GM21737 (cell line): ENCODE data around the gene CCDC185.

ENCODE experiments used
- ATAC-seq: cut with Tn5 transposase; IDR thresholded peaks from one replicate; pipeline ENCODE4 v1.9.1; 2021; ENCODE audit warnings: mild to moderate bottlenecking, moderate library complexity; ENCODE audit not compliant: unreplicated experiment

CCDC185 gene

GRCh38 chr1:223393275-223394214 is at the start of gene CCDC185:
Gene CCDC185 (plus strand): TSS chr1:223393415. CDS start chr1:223393476, 61 bp downstream.
- ATAC-seq = no peak

- ATAC-seq = no peak
These were observed 49.5 kb upstream of the CCDC185 start for GRCh38 chr1:223343692-223344091.

GRCh38 chr1:223344491-223344890 is 48.7 kb upstream of the CCDC185 start:
- no peak for ATAC-seq

GRCh38 chr1:223345720-223346119 is 47.5 kb upstream of the CCDC185 start:
- ATAC-seq = no peak

GRCh38 chr1:223346311-223346710 is 46.9 kb upstream of the CCDC185 start:
- ATAC-seq = no peak

- no peak for ATAC-seq
These were observed 45.6 kb upstream of the CCDC185 start for GRCh38 chr1:223347583-223347982.

- ATAC-seq = no peak
These were observed 44.8 kb upstream of the CCDC185 start for GRCh38 chr1:223348439-223348838.

GRCh38 chr1:223349241-223349640 is 44.0 kb upstream of the CCDC185 start:
- ATAC-seq = no peak

GRCh38 chr1:223350361-223350908 is 42.8 kb upstream of the CCDC185 start:
- ATAC-seq = no peak

- ATAC-seq = no peak
These were observed 40.3 kb upstream of the CCDC185 start for GRCh38 chr1:223352944-223353343.

GRCh38 chr1:223353939-223354338 is 39.3 kb upstream of the CCDC185 start:
- no peak for ATAC-seq

GRCh38 chr1:223355699-223356098 is 37.5 kb upstream of the CCDC185 start:
- ATAC-seq = no peak

GRCh38 chr1:223358826-223359225 is 34.4 kb upstream of the CCDC185 start:
- no peak for ATAC-seq

GRCh38 chr1:223363057-223363855 is 30.0 kb upstream of the CCDC185 start:
- no peak for ATAC-seq

- ATAC-seq = no peak
These were observed 29.1 kb upstream of the CCDC185 start, which contains the start of gene SUSD4 for GRCh38 chr1:223363856-223364684. Gene SUSD4 (minus strand): TSS chr1:223364176. CDS start chr1:223363425, 751 bp downstream.

- ATAC-seq = no peak
These were observed 28.4 kb upstream of the CCDC185 start for GRCh38 chr1:223364685-223365382.

- no peak for ATAC-seq
These were observed 19.1 kb upstream of the CCDC185 start for GRCh38 chr1:223374064-223374610.

GRCh38 chr1:223378754-223379153 is 14.5 kb upstream of the CCDC185 start:
- no peak for ATAC-seq

- ATAC-seq = no peak
These were observed 7.2 kb upstream of the CCDC185 start for GRCh38 chr1:223386013-223386412.

GRCh38 chr1:223390618-223391017 is 2.6 kb upstream of the CCDC185 start:
- ATAC-seq = no peak
